Measurements from ENCODE around the gene JCHAIN.
"Not testable (repeated sequence)": the region's sequence is repeated elsewhere in the genome, so short reads cannot be mapped to it uniquely, and the experiment has no call there.

JCHAIN gene

DNA sequence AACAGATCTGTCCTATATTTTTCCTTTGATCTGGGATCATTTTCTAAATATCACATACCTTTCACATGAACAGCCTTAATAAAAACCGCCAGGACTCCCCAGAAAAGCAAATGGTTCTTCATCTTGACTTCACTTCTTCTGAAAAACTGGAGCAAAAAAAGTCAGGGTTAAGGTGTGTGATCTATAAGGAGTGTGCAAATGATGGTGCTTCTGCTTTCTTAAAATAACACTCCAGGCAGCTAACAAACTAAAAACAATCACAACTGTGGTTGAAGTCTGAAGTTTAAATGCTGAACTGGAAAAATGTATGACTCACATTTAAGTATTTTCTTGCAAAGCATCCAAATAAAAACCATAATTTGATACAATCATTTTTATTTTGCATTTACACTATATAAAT, at the start of gene JCHAIN:
JCHAIN (minus strand) TSS at position 140 of the 400 bp plus-strand sequence; CDS start at position 122, 18 bp downstream.
- no peak for DNase-seq

DNA sequence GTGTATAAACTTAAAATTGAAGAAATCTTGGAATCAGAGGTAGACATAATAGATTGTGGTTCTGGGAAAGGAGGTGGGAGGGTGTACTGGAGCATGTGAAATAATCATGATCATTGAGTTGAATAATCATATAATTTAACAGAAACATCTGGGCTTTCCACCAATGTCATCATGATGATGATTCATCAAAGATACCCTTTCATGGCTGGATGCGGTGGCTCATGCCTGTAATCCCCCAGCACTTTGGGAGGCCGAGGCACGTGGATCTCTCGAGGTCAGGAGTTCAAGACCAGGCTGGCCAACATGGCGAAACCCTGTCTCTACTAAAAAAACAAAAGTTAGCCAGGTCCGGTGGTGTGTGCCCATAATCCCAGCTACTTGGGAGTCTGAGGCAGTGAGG, 48.8 kb upstream of the JCHAIN start:
- DNase-seq: no peak

DNA sequence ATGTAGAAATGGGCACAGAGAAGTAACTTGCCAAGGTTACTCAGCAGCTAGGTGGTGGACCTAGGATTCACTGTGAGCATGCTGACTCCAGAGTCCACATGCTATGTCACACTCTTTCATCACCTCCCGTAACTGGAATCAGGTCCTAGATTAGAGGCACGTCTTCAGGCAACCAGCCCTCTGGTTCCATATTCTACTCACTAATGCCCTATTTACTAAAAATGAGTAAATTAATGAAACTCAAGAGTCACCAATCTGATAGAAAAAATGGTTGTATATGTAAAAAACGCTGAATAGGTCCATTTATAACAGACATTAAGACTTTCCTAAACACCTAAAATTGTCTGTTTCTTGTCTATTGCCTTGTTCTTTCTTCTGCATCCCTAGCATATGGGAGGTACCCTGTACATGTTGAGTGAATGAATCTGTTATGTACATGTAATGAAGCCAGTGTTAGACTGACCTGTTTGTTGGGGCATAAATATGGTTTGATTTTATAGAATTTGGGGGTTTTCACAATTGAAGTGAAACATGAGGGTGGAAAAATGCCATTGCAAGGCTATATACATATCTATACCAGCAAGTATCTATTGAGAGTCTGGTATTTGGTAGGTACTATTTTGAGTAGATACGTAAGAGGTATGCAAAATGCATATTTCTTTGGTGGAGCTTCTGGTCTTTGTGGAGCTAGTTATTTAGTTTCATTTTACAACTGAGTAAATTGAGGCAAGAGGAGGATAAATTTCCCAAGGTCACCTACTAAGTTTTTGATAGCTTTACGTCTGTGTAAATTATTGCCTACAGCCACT, 48.0 kb upstream of the JCHAIN start:
- no peak for DNase-seq

DNA sequence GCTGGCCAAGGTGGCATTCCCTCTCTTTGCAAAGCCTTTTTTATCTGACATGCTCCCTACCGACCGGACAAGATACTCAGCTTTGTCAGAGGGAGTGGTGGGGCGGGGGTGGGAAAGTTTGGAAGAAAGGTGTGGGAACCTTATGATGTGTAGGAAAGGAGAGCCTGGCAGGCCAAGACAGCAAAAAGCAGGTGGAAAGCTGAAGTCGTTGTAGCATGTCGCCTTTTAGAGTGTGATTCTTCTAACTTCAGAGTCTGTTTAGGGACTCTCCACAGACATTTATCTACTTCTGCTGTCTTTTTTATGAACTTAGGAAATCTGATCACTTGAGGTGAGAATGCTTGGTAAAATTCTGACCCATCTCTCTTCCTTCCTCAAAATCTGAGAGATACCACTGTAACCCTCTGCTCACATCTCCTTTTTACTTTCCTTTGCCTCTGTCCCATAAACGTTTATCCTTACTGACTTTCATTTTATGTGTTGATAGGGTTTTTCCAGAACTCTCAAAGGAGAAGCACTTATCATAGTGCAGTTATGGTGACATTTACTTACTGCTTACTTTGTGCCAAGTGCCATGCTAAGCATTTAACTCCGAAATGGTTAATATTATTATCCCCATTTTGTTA, 47.3 kb upstream of the JCHAIN start:
- DNase-seq: no peak

DNA sequence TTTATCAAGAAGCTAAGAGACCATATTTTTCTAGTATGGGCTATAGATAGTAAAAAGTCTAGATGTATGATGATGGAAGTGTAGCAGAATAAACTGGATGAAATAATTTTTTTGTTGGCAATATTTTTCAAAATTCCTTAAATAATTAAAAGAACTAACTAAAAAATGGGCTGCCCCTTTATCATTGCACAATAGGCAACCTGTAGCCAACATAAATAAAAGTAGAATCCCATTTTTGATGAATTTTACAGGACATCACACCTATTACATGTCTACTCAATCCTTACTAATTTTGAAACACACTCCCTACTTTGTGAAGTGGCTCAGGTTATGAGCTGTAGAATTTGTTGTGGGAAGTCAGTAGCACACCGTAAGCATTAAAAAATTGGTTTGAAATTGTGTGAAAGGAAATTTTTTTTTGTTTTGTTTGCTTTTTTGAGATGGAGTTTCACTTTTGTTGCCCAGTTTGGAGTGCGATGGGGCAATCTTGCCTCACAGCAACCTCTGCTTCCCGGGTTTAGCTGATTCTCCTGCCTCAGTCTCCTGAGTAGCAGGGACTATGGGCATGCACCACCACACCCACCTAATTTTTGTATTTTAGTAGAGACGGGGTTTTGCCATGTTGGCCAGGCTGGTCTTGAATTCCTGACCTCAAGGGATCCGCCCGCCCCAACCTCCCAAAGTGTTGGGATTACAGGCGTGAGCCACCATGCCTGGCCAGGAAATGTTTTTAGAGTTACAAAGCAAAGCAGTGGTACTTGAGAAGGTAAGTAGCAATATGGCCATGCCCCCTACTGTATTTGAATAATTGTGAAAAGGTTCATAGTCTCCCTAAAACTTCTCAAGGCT, 46.5 kb upstream of the JCHAIN start:
- DNase-seq: no peak

DNA sequence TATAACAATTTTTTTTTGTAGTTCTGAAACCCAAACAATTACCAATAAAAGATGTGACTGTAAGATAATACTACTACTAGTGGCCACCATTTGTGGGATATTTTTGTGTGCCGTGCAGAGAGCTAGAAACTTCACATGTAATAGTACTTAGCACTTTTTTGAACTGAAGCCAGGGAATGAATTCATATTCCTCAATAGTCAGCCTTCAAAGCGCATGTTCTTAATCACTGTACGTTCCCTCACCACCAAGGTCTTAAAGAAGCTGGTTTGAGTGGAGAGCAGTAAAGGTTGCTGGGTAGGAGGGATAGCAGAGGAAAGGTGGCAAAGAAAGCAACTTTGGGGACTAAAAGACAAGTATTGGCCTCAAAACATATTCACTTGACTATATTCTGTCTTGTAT, 45.8 kb upstream of the JCHAIN start:
- no peak for DNase-seq

DNA sequence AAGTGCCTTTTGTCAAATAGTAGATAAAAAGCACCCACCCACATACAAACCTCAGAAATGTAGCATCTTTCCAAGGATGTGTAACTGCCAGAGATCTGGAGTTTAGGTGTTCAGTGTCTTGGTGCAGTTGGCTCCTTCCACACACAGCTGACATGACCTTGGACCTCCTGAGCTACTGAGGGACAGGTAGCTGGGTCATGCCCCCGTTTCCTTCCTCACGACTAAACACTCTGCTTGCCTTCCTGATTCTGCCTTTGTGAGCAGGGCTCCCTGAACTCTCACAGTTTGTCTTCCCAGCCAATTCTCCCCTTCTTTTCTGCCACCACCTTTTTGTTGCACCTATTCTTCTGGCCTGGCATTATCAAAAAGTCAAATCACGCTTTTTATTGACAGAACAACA, 45.3 kb upstream of the JCHAIN start:
- DNase-seq: no peak

DNA sequence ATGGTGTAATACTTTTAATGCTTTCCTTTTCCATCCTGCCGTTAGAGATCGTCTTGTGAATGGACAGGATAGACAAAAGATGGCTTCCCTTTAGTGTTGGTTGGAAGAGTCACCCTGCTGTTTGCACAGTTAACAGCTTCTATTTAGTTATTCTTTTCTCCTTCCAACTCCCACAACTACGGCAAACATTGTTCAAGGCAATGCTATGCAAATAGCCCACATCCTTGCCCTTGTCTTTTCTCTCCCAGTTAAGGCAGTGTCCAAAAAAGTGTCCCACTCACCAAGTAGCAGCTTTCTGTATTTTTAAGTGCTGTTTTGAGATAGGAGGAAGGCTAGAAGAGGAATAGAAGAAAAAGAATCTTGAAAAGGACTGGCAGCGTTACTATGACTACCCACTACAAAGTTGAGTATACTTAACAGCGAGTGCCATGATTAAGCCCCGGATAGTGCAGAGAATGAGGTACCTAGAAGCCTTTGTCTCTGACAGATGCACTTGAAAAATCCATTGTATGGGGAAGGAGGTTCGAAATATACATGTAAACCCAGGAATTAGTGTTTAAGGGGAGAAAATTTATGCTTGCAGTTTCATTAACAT, 43.4 kb upstream of the JCHAIN start:
- peak; percentile 13 to 55 for DNase-seq

DNA sequence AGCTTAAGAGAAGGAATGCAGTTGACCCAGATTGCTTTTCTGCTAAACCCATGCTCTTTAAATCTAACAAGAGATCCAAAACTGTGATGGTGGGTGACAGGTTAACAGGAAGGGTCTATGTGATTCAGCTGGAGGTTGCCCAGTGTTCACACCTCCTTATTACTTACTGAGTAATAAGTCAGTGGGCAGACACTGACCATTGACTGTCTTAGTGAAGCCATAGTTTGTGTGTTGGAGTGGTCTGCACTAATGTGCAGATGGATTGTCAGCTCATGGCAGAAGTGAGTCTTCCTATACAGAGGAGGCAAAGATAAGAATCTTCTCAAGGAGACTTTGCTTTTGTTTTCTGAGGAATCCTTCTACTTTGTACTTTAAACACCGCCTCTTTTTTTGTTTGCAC, 40.2 kb upstream of the JCHAIN start:
- no peak for DNase-seq

DNA sequence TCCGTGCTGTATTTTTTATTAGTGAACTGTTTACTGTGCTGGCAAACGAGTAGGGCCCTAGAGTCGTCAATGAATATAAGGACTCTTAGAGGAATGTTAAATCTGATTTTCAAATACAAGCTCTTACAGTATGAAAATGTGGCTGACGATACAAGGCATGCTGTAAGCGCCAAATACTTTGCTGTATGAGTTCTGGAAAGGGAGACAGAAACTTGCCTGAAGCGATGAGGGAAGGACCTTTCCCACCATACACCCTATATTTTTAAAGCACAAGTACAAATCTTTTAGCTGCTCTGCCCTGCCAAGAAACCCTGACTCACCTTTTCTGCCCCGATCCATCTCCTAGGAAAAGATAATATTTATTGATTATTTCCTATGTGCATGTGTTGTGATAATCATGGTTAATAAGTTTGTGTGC, 39.7 kb upstream of the JCHAIN start:
- no peak for DNase-seq

DNA sequence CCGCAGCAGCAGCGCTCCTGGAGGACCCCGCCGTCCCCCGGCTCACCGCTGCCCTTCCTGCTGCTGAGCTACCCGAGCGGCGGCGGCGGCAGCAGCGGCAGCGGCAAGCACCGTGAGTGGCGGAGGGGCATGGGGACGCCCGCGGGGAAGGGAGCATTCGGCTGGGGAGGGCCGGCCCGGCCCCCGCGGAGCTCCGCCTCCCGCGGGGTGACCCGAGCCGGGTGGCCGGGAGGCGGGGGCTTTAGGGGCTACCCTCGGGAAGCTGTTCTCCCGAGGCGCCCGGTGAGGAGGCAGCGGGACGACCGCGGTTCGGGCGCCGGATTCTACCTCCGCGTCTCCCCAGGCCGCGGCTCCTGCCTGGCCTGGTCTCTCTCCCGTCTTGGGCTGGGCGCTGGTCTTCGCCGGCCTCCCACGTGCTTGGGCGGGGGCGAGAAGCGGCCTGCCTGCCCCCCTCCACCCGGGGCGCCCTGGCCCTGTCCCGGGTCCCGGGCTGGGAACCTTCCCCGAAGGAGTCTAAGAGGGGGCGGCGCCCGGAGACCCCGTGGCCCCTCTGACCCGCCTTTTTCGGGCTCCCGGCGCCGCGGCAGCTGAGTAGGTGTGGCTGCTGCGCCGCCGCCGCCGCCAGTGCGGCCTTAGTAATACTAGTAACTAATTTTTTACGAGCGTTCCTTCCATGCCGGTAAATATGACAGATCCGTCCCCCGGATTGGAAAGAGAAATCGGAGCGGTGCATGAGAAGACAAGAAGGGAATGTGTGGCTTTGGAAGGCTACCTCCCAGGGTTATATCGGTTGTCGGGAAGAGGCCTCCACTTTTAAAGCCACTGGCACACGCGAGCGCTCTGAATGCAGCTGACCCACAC, 39.1 kb upstream of the JCHAIN start:
- peak; percentile 52 to 55 for DNase-seq

DNA sequence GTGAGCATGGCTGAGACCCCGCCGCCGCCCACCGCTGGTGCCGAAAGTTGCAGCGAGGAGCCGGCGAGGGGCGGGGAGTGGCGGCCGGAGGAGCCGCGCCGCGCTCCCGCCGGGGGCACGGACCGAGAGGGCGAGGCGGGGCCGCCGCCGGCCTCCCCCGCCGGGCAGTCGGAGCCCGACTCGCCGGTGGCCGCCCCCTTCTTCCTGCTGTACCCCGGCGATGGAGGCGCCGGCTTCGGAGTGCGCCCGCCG, 38.5 kb upstream of the JCHAIN start:
- no peak for DNase-seq

DNA sequence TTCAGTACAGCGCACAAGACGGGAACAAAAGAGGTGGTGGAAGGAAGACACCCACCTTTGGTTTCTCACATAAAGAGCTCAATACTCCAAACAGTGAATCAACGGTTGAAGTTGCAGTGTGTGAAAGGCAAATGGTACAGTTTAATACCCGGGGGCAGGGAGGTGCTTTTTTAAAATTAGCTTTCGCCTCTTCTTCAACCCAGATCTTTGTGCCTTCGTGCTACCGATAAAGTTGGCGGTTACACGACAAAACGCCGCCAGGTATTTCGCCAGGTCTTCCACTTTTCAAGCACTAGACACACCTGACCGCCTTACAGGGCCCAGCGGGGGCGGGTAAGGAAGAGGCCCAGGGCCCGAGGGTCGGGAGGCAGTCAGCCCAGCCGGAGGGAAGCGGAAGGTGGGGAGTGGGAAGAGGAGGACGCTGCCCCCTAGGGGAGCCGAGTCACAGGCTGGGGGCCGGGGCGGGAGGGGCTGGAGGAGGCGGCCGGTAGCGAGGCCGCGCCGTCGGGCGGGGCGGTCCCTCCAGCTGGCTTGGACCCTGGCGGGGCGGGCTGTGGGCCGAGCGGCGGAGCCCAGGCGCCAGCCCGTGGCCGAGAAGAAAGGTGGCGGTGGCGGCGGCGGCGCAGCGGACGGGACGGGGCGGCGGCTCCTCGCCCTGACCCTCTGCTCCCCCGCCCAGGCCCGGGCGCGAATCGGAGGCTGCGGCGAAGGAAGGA, 38.1 kb upstream of the JCHAIN start:
- DNase-seq: peak; percentile 85 to 87

DNA sequence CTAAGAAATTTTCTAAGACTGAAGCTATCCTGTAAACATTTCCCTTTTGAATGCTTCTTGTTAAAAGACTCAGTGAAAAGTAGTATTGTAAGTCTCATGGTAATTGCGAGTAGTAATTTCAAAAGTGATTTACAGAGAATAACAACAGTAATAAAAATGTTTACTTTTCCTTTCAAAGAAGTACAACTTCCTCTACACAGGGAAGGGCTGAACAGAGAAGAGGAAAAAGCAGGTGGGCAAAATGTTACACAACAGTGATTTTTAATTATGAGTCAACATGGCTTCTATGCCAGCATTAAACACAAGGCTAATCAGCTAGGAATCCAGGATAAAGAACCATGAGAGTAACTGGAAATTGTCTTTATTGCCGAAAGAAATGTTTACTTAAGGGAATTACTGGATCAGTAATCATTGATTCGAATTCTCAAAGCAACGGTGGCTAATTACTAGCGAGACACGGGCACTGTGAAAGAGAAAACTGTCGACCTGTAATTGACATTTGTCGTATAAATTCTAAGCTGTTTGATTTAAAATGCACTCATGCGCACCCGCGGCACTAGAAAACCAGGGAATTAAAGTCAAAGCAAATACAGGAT, 37.4 kb upstream of the JCHAIN start:
- peak; percentile 33 to 85 for DNase-seq

DNA sequence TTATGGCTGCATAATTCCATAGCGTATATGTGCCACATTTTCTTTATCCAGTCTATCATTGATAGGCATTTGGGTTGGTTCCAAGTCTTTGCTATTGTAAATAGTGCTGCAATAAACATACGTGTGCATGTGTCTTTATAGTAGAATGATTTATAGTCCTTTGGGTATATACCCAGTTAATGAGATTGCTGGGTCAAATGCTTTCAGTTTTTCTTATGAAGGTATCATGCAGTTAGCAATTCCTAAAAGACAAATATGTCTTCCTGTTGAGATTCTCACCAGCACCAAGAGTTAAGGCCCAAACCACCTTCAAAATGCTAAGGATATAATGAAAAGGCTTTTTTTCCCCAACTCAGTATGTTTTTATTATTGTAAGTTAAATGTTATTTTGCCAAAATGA, 36.3 kb upstream of the JCHAIN start:
- not testable (repeated sequence) for DNase-seq

DNA sequence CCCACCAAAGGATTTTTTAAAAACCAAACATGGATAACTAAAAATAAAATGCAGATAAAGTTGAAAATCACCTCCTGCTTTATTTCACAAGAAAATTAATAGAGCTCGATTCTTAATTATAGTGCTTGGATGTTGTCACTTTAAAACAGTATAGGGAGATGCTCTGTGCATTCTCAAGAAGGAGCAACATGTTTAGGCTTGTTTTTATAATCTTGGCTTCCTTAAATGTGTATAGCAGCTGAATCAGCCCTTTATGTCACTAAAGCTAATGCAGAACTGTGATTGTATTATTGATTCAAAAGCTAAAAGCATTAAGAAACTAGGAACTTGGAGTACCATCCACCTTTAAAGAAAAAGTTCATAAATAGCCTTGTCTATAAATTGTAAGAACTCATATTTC, 35.0 kb upstream of the JCHAIN start:
- DNase-seq: no peak

DNA sequence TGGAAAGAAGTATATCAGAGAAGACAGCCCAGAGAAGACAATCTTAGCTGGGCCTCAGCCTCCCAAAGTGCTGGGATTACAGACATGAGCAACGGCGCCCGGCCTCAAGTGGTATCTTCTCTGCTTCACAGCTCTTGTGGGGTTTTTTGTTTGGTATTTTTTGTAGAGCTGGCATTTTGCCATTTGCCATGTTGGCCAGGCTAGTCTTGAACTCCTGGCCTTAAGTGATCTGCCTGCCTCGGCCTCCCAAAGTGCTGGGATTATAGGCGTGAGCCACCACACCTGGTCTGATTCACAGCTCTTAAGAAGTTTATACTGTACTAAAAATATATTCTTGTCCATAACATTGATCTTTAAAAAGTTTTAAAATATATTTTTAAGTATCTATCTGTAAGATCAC, 34.4 kb upstream of the JCHAIN start:
- no peak for DNase-seq

DNA sequence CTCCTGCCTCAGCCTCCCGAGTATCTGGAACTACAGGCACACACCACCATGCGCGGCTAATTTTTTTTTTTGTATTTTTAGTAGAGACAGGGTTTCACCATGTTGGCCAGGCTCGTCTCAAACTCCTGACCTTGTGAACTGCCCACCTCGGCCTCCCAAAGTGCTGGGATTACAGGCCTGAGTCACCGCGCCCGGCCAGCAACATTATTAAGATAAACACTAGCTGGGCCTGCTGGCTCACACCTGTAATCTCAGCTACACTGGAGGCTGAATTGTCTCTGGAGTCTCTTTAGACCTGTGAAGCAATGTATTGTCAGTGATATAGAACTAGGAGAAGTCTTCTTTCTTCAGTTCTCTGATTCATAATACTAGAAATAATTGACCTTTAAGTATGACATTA, 32.1 kb upstream of the JCHAIN start:
- DNase-seq: not testable (repeated sequence)

DNA sequence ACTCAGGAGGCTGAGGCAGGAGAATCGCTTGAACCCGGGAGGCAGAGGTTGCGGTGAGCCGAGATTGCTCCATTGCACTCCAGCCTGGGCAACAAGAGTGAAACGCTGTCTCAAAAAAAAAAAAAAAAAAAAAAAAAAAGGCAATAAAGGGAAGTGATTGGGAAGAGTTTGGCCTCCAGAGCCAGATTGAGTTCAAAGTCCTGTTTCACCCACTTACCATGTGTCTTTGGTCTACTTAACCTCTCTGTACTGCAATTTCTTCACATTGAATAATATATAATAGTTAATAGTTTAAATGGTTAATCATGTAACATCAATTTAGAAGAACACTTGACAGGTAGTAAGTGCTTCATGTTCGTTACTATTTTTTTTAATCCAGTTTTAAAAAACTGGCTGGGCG, 28.3 kb upstream of the JCHAIN start:
- DNase-seq: not testable (repeated sequence)

DNA sequence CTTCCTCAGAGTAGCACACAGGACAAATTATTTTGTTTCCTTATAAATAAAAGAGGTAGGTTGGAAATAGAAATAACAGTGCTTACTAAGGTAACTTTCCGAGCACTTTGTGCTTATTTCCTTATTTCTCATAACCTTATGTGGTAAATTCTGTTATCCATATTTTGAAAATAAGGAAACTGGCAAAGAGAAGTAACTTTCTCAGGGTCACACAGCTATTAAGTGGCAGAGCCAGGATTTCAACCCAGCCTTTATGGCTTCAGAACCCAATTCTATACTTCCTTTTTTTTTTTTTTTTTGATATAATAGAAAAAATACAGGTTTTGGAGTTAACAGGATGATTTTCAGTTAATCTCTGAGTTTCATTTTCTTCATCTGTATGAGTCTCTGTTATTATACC, 25.4 kb upstream of the JCHAIN start:
- no peak for DNase-seq

DNA sequence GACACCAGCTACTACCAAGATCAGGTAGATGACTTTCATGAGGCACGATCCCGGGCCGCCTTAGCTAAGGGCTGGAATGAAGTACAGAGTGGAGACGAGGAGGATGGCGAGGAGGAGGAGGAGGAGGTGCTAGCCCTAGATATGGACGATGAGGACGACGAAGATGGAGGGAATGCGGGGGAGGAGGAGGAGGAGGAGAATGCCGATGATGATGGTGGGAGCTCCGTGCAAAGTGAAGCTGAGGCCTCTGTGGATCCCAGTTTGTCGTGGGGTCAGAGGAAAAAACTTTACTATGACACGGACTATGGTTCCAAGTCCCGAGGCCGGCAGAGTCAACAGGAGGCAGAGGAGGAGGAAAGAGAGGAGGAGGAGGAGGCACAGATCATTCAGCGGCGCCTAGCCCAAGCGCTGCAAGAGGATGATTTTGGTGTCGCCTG, 22.5 kb upstream of the JCHAIN start:
- DNase-seq: no peak

All from NCI-H187 (cell line).